ENCODE measurements around the gene AP5M1.
"Not testable (repeated sequence)": the region's sequence is repeated elsewhere in the genome, so short reads cannot be mapped to it uniquely, and the experiment has no call there.

The AP5M1 gene

DNA sequence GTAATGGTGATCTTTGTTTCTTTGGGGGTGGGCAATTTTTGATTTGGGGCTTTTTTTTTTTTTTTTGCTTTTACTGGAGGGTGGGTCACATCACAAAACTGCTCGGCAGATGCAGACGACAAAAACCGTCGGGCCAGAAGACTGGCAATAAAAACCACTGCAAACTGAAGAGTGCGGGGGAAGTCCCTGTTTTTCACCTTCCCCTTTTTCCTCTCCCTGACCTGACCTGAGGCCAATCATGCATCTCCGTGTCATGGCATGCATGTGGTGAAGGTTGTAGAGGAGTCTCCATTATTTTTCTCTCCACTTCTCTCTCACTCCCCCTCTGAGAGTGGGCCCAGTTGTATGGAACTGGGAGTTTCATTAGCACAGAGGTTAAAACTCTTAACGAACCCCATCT, 57.5 kb downstream of the AP5M1 start:
- H3K14ac ChIP-seq (ENCODE audit: low read length in 2 of 2) = no peak overlapping the region
- no peaks in the 10 kb centered on the region for H3K79me1 ChIP-seq (replicated peaks; ENCODE audit: low read length, poor library complexity, severe bottlenecking)
- no peak for DNase-seq
- no peak overlapping the region for H2BK12ac ChIP-seq (ENCODE audit: low read length in 2 of 2)
- H3K36me3 ChIP-seq (ENCODE audit: control insufficient read depth in 1 of 2, insufficient read depth in 2 of 2, low read depth in 1 of 2, low read length in 2 of 2) = no peaks in the 10 kb centered on the region
- H2AFZ ChIP-seq (ENCODE audit: low read depth, low read length) = no peak overlapping the region
- no peak overlapping the region for H2BK5ac ChIP-seq (ENCODE audit: low read depth, low read length, poor library complexity, severe bottlenecking)
- no peak overlapping the region for H3K9ac ChIP-seq (ENCODE audit: low read length)
- no peak overlapping the region for H3K4me3 ChIP-seq (ENCODE audit: insufficient read depth in 1 of 2, low read depth in 1 of 2, low read length in 2 of 2)
- H3K4me2 ChIP-seq (ENCODE audit: low read length, poor library complexity, severe bottlenecking) = no peak overlapping the region
- WGBS = 100% methylated on average over 4 of the region's 7 CpGs
- no peaks in the 10 kb centered on the region for H3K9me3 ChIP-seq (ENCODE audit: control insufficient read depth, low read length)
- H4K91ac ChIP-seq (ENCODE audit: low read length) = no peak overlapping the region
- H3K27me3 ChIP-seq (ENCODE audit: control insufficient read depth in 1 of 2, insufficient read depth in 1 of 2, low read length in 2 of 2) = peaks cover 5 to 7% of the 10 kb centered on the region in 2 experiments
- no peak overlapping the region for H3K27ac ChIP-seq (ENCODE audit: low read length, poor library complexity, severe bottlenecking)
- H3K23ac ChIP-seq (ENCODE audit: low read length in 2 of 2) = no peak overlapping the region
- no peak overlapping the region for H4K8ac ChIP-seq (ENCODE audit: low read length)
- no peak overlapping the region for H3K4ac ChIP-seq (ENCODE audit: low read depth in 1 of 2, low read length in 2 of 2)
- H2BK120ac ChIP-seq (ENCODE audit: low read depth, low read length) = no peak overlapping the region
- H3K4me1 ChIP-seq (ENCODE audit: control insufficient read depth, insufficient read depth, low read depth, low read length) = no peaks in the 10 kb centered on the region
- H3K18ac ChIP-seq (ENCODE audit: low read depth in 1 of 2, low read length in 2 of 2) = no peak overlapping the region
- no peak overlapping the region for H2BK15ac ChIP-seq (ENCODE audit: low read depth, poor library complexity, severe bottlenecking)
- no peak overlapping the region for H2AK5ac ChIP-seq (ENCODE audit: low read length, severe bottlenecking)

DNA sequence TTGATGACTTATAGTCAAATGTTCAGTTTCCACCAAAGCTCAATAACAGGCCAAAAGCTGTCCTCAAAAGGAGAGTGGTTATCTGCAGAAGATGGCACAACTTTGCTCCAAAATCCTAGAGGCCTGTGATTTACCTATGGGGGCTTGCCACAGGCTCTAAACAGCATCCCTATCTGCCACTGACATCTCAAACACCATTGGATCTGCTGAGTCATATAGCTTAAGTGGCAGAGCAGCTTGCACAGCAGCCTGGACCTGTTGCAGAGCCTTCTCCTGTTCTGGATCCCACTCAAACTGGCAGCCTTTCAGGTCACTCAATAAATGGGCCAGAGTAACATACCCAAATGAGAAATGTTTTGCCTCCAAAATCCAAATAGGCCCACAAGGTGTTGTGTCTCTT, 61.1 kb downstream of the AP5M1 start:
- H3K9me3 ChIP-seq (ENCODE audit: control insufficient read depth, low read length) = no peaks in the 10 kb centered on the region
- no peaks in the 10 kb centered on the region for H3K79me1 ChIP-seq (replicated peaks; ENCODE audit: low read length, poor library complexity, severe bottlenecking)
- H3K9ac ChIP-seq (ENCODE audit: low read length) = no peak overlapping the region
- H2BK12ac ChIP-seq (ENCODE audit: low read length in 2 of 2) = no peak overlapping the region
- H3K4ac ChIP-seq (ENCODE audit: low read depth in 1 of 2, low read length in 2 of 2) = no peak overlapping the region
- DNase-seq = no peak
- H3K4me1 ChIP-seq (ENCODE audit: control insufficient read depth, insufficient read depth, low read depth, low read length) = no peaks in the 10 kb centered on the region
- H4K91ac ChIP-seq (ENCODE audit: low read length) = no peak overlapping the region
- H2AK5ac ChIP-seq (ENCODE audit: low read length, severe bottlenecking) = no peak overlapping the region
- H2BK120ac ChIP-seq (ENCODE audit: low read depth, low read length) = no peak overlapping the region
- H3K36me3 ChIP-seq (ENCODE audit: control insufficient read depth in 1 of 2, insufficient read depth in 2 of 2, low read depth in 1 of 2, low read length in 2 of 2) = no peaks in the 10 kb centered on the region
- no peak overlapping the region for H4K8ac ChIP-seq (ENCODE audit: low read length)
- no peak overlapping the region for H3K4me3 ChIP-seq (ENCODE audit: insufficient read depth in 1 of 2, low read depth in 1 of 2, low read length in 2 of 2)
- no peak overlapping the region for H3K23ac ChIP-seq (ENCODE audit: low read length in 2 of 2)
- no peak overlapping the region for H2BK15ac ChIP-seq (ENCODE audit: low read depth, poor library complexity, severe bottlenecking)
- H3K4me2 ChIP-seq (ENCODE audit: low read length, poor library complexity, severe bottlenecking) = no peak overlapping the region
- H3K27me3 ChIP-seq (ENCODE audit: control insufficient read depth in 1 of 2, insufficient read depth in 1 of 2, low read length in 2 of 2) = no peaks in the 10 kb centered on the region
- no peak overlapping the region for H2AFZ ChIP-seq (ENCODE audit: low read depth, low read length)
- H3K14ac ChIP-seq (ENCODE audit: low read length in 2 of 2) = no peak overlapping the region
- no peak overlapping the region for H3K18ac ChIP-seq (ENCODE audit: low read depth in 1 of 2, low read length in 2 of 2)
- H3K27ac ChIP-seq (ENCODE audit: low read length, poor library complexity, severe bottlenecking) = no peak overlapping the region
- H2BK5ac ChIP-seq (ENCODE audit: low read depth, low read length, poor library complexity, severe bottlenecking) = no peak overlapping the region

DNA sequence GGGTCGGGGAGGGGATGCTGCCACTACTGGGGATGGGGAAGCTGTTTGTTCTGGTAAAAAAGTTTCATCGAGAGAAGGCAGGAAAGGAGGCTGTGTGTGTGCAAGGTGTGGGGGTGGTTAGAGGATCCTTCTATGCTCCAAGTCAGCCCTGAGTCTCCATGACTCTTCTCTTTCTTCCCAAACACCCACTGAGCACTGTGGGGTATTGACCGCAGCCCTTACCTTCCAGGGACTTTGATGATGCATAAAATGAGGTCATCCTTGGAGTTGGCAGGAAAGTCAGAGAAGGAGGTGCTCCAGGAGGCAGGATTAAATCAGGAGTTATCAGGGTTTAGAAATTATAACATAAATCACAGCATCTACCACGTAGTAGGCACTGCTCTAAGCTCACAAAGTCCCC, 63.7 kb downstream of the AP5M1 start:
- H2BK12ac ChIP-seq (ENCODE audit: low read length in 2 of 2); H3K4ac ChIP-seq (ENCODE audit: low read depth in 1 of 2, low read length in 2 of 2); H3K4me3 ChIP-seq (ENCODE audit: insufficient read depth in 1 of 2, low read depth in 1 of 2, low read length in 2 of 2); H2BK5ac ChIP-seq (ENCODE audit: low read depth, low read length, poor library complexity, severe bottlenecking); H3K27me3 ChIP-seq (ENCODE audit: control insufficient read depth in 1 of 2, insufficient read depth in 1 of 2, low read length in 2 of 2); H3K14ac ChIP-seq (ENCODE audit: low read length in 2 of 2); H2AK5ac ChIP-seq (ENCODE audit: low read length, severe bottlenecking); H3K18ac ChIP-seq (ENCODE audit: low read depth in 1 of 2, low read length in 2 of 2); H3K36me3 ChIP-seq (ENCODE audit: control insufficient read depth in 1 of 2, insufficient read depth in 2 of 2, low read depth in 1 of 2, low read length in 2 of 2); H4K8ac ChIP-seq (ENCODE audit: low read length); H3K9me3 ChIP-seq (ENCODE audit: control insufficient read depth, low read length); H3K4me1 ChIP-seq (ENCODE audit: control insufficient read depth, insufficient read depth, low read depth, low read length); H2BK15ac ChIP-seq (ENCODE audit: low read depth, poor library complexity, severe bottlenecking); H4K91ac ChIP-seq (ENCODE audit: low read length); H3K79me1 ChIP-seq (replicated peaks; ENCODE audit: low read length, poor library complexity, severe bottlenecking); H2AFZ ChIP-seq (ENCODE audit: low read depth, low read length); DNase-seq; H3K9ac ChIP-seq (ENCODE audit: low read length); H3K27ac ChIP-seq (ENCODE audit: low read length, poor library complexity, severe bottlenecking); H3K23ac ChIP-seq (ENCODE audit: low read length in 2 of 2); H3K4me2 ChIP-seq (ENCODE audit: low read length, poor library complexity, severe bottlenecking); H2BK120ac ChIP-seq (ENCODE audit: low read depth, low read length): not testable (repeated sequence)
- 97% methylated on average over 3 of the region's 4 CpGs for WGBS

DNA sequence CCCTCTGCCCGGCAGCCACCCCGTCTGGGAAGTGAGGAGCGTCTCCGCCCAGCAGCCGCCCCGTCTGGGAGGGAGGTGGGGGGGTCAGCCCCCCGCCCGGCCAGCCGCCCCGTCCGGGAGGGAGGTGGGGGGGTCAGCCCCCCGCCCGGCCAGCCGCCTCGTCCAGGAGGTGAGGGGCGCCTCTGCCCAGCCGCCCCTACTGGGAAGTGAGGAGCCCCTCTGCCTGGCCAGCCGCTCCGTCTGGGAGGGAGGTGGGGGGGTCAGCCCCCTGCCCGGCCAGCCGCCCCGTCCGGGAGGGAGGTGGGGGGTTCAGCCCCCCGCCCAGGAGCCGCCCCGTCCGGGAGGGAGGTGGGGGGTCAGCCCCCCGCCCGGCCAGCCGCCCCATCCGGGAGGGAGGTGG, 65.0 kb downstream of the AP5M1 start:
- not testable (repeated sequence) for H3K36me3 ChIP-seq (ENCODE audit: control insufficient read depth in 1 of 2, insufficient read depth in 2 of 2, low read depth in 1 of 2, low read length in 2 of 2); H3K9ac ChIP-seq (ENCODE audit: low read length); H3K14ac ChIP-seq (ENCODE audit: low read length in 2 of 2); H4K8ac ChIP-seq (ENCODE audit: low read length); H3K23ac ChIP-seq (ENCODE audit: low read length in 2 of 2); H3K27me3 ChIP-seq (ENCODE audit: control insufficient read depth in 1 of 2, insufficient read depth in 1 of 2, low read length in 2 of 2); H2AFZ ChIP-seq (ENCODE audit: low read depth, low read length); H3K79me1 ChIP-seq (replicated peaks; ENCODE audit: low read length, poor library complexity, severe bottlenecking); H3K4me3 ChIP-seq (ENCODE audit: insufficient read depth in 1 of 2, low read depth in 1 of 2, low read length in 2 of 2); H3K27ac ChIP-seq (ENCODE audit: low read length, poor library complexity, severe bottlenecking); H2BK12ac ChIP-seq (ENCODE audit: low read length in 2 of 2); H3K4me2 ChIP-seq (ENCODE audit: low read length, poor library complexity, severe bottlenecking); H4K91ac ChIP-seq (ENCODE audit: low read length); H3K4ac ChIP-seq (ENCODE audit: low read depth in 1 of 2, low read length in 2 of 2); H3K9me3 ChIP-seq (ENCODE audit: control insufficient read depth, low read length); H2BK15ac ChIP-seq (ENCODE audit: low read depth, poor library complexity, severe bottlenecking); H2BK120ac ChIP-seq (ENCODE audit: low read depth, low read length); H3K18ac ChIP-seq (ENCODE audit: low read depth in 1 of 2, low read length in 2 of 2); H2AK5ac ChIP-seq (ENCODE audit: low read length, severe bottlenecking); DNase-seq; H2BK5ac ChIP-seq (ENCODE audit: low read depth, low read length, poor library complexity, severe bottlenecking); H3K4me1 ChIP-seq (ENCODE audit: control insufficient read depth, insufficient read depth, low read depth, low read length)
- 79% methylated on average over 11 of the region's 31 CpGs for WGBS

Data from mesenchymal stem cell (in vitro differentiated cells and primary cell).